NCI-H2196 treated with DMSO at 0.1 percent for 48 hours (cell line): ENCODE data around the gene MCM5.
"Not testable (repeated sequence)": the region's sequence is repeated elsewhere in the genome, so short reads cannot be mapped to it uniquely, and the experiment has no call there.

Source experiments
- DNase-seq: peaks from one replicate; lab custom pipeline; 2025; ENCODE audit not compliant: unreplicated experiment; lab: John Stamatoyannopoulos, UW

Gene MCM5

DNA sequence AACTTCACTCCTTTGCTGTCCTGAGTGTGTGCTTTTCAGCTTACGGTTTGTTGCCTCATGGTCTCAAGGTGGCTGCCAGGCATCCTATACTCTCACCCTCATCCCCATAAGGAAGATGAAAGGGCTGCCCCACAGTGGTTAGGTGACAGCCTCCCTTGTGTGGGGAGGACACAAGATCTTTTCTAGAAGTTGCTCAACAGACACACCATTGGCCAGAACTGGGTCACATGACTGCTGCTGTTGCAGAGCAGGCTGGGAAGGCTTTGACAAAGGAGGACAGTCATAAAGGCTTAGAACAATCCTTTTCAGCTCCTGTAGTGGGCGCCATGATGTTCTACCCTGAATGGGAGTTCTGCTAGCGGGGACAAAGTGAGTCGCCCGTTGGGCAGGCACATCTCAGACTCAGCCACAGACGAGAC, 71.0 kb downstream of the MCM5 start:
- DNase-seq: no peak

DNA sequence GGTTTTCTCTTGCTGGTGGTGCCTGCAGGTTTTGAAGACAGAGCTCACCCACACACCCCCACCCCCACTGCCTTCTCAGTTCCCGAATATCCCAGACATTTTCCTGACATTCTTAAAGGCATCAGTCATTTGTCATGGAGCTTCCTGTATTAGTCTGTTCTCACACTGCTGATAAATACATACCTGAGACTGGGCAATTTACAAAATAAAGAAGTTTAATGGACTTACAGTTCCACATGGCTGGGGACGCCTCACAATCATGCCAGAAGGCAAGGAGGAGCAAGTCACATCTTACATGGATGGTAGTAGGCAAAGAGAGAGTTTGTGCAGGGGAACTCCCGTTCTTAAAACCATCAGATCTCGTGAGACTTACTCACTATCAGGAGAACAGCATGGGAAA, 71.6 kb downstream of the MCM5 start:
- DNase-seq: not testable (repeated sequence)

DNA sequence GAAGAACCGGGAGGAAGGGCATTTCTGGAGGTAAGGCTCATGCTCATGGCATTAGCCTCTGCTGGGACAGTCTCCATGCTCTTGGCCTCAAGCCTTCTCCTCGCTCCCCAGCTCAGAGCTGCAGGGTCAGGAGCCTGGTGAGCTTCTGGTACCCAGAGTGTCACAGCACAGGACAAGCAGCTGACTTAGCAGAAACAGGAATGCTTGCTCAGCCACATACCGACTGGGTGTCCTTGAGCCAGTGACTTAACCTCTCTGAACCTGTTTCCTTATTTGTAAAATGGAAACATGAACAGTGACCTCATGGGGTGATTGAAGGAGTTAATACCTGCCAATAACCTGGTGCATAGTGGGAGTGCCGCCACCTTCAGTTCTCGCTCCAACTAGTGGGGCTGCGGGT, 72.5 kb downstream of the MCM5 start:
- no peak for DNase-seq

DNA sequence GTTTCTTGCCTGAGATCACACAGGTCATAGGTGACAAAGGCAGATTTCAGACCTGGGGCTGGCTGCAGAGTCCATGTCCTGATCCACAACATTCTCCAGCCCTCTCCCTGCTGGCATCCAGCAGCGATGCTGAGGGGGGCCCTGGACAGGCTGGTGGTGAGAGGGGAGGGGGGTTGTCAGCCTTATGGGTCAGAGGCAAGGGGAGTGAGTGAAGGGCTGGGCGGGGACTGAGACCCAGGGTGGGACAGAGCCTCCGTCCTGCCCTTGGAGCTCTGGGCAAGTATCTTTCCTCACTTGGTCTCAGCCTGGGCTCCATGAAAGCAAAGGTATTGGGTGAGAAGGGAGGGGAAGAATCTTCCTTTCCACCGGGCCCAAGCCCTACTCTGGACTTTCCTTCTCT, 74.0 kb downstream of the MCM5 start:
- DNase-seq: no peak
